Muscle layer of colon (tissue), 2 donors: ENCODE data around the gene LRRC23.

ENCODE experiments used
- H3K27ac ChIP-seq: one replicate; pipeline ENCODE4 v1.7.0; 2013; ENCODE audit warnings: low read depth, mild to moderate bottlenecking, low read length, moderate library complexity
- H3K27me3 ChIP-seq, 2 donors: one replicate each; pipeline ENCODE4 v1.7.0; 2013; ENCODE audit warnings: low read length in 2 of 2, mild to moderate bottlenecking in 2 of 2; ENCODE audit not compliant: insufficient read depth in 2 of 2, control insufficient read depth in 1 of 2
- H3K36me3 ChIP-seq: one replicate; pipeline ENCODE4 v1.7.0; 2013; ENCODE audit warnings: mild to moderate bottlenecking, low read length; ENCODE audit not compliant: insufficient read depth
- H3K4me1 ChIP-seq: one replicate; pipeline ENCODE4 v1.7.0; 2013; ENCODE audit warnings: mild to moderate bottlenecking, low read length; ENCODE audit not compliant: insufficient read depth
- H3K4me3 ChIP-seq, 2 donors: one replicate each; pipeline ENCODE4 v1.7.0; 2013; ENCODE audit warnings: low read length in 2 of 2, low read depth in 1 of 2, mild to moderate bottlenecking in 1 of 2, moderate library complexity in 1 of 2
- H3K9ac ChIP-seq: one replicate; pipeline ENCODE4 v1.7.0; 2013; ENCODE audit warnings: low read length
- H3K9me3 ChIP-seq: one replicate; pipeline ENCODE4 v1.7.0; 2013; ENCODE audit warnings: mild to moderate bottlenecking, low read length
- donor health status: abdominal sarcoma.
- donor health status: Adenocarcinoma of cecum.

Gene LRRC23

DNA sequence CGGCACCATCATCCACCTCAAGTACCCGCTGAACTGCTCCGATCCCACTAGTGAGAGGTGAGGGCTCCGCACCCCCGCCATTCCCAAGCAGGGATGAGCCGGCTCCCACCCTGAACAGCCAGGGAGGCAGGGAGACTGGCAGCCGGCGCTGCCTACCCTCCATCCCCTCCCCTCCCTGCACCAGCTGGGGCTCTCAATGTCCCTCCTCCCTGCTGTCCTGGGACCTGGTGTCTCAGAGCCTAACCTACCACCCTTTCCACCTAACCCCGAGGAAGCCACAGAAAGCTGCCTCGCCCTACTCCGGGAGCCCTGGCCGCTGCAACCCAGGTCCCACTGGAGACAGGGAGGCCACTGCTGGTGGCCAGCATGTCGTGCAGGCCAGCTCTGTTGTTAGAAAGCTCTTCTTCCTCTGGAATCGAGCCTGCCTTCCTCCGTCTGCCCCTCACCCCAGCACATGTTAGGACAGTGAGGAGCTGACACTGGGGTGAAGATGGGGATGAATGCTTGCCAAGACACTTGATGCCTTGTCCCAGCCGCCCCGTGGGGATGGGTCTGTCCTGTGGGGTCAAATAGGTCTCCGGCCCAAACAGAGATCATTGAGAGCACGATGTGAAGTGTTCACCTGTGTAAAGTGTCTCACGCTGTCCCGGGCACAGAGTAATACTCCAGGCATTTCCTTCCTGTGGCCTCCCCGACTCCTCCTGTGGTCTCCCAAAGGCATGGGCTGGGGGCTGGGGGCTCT is 47.7 kb downstream of the LRRC23 start:
- H3K9ac ChIP-seq = no peak overlapping the region
- H3K4me3 ChIP-seq = peak overlapping the region in 1 of 2 donors; percentile 5
- H3K4me1 ChIP-seq = peaks cover 6% of the 10 kb centered on the region
- no peaks in the 10 kb centered on the region for H3K9me3 ChIP-seq
- peaks cover 2% of the 10 kb centered on the region for H3K36me3 ChIP-seq
- H3K27me3 ChIP-seq = no peaks in the 10 kb centered on the region
- no peak overlapping the region for H3K27ac ChIP-seq

DNA sequence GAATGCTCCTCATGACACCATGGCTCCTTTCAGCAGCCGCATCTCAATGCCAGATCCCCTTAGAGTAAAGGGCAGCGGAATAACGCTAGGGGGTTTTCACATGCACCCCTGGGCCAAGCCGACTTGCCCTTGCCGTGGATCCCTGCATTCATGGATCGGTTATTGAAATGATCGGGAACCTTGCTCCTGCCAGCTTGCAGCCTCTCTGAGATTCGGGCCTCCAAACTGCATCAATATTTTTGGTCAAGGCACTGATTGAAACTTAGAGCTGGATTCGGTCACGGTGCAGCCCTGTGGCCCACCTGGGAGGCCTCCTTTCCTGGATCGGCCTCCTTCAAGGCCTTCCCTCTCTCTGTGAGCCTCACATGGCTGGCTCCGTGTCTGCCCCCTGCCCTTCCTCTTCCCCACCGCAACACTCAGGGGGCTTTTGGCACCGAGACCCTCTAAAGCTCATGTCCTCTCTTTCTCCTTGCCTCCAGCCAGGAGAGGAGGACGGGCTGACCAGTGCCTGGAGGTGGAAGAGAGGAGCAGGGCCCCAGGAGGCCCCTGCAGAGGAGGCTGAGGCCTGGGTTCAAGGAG is 48.3 kb downstream of the LRRC23 start:
- H3K9ac ChIP-seq = no peak overlapping the region
- peak overlapping the region in 1 of 2 donors; percentile 5 for H3K4me3 ChIP-seq
- peaks cover 6% of the 10 kb centered on the region for H3K4me1 ChIP-seq
- H3K9me3 ChIP-seq = no peaks in the 10 kb centered on the region
- H3K27me3 ChIP-seq = no peaks in the 10 kb centered on the region
- H3K27ac ChIP-seq = no peak overlapping the region
- H3K36me3 ChIP-seq = no peaks in the 10 kb centered on the region

DNA sequence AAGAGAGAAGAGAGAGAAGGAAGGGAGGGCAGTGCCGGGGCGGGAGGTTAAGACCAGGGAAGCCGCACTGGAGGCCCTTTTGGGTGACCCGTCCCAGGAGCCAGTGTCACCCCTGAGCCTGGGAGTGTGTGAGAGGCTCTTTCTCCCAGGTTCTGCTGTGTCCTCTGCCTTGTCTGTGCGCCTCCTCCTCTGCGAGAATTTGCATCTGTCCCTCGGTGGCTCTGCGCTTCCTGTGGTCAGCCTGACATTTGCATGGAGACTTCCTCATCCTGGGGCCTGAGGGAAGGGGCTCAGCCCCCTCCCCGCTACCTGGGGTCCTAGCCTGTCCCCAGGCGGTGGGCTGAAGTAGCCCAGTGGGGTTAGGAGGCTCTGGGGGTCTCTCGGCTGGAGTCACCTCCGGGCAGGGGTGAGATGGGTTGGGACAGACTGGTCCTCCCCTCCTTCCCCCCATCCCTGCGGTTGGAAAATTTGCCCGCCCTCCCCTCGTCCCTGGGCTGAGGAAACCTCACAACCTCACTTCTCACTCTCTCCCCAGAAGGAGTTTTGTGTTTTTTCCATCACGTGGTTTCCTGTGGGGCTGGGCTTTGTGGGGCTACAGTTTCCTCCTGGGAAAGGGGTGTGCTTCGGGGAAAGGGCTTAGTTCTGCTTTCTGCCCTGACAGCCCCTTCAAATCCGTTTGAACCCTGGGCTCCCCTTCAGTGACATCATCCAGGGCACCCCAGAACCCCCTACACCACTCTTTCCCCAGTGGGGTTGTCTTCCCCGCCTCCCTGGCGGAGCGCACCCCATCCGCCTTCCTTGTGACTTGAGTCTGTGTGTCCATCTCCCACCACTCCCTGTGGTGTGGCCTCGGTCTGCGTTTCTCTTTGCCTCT is 49.1 kb downstream of the LRRC23 start:
- no peaks in the 10 kb centered on the region for H3K9me3 ChIP-seq
- H3K27ac ChIP-seq = peak overlapping the region; percentile 23
- H3K36me3 ChIP-seq = no peaks in the 10 kb centered on the region
- H3K4me3 ChIP-seq = no peak overlapping the region
- no peaks in the 10 kb centered on the region for H3K27me3 ChIP-seq
- no peak overlapping the region for H3K9ac ChIP-seq
- H3K4me1 ChIP-seq = peaks cover 6% of the 10 kb centered on the region

DNA sequence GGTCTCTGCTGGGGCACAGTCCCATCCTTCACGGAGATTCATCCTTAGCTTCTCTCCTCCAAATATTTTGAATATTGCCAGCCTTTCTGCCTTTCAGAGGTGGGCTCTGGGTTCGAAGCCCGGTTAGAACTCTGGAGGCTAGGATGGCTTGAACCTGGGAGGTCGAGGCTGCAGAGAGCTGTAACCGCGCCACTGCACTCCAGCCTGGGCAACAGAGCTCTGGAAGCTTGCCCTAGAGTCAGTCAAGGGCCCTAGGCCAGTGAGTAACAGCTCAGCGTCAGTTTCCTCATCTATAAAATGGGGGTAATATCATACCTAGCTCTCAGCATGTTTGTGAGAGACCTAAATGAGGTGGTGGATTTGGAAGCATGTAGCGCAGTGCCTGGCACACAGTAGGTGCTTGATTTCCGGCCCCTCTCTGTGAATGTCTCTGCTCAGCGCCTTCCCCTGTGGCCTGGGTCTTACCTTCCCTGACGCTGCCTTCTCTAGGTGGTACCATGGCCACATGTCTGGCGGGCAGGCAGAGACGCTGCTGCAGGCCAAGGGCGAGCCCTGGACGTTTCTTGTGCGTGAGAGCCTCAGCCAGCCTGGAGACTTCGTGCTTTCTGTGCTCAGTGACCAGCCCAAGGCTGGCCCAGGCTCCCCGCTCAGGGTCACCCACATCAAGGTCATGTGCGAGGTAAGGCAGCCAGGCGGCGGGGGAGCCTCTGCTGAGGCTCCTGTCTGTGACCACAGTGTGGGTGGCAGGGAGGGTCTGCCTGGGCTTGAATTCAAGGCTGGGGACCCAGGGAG is 49.9 kb downstream of the LRRC23 start:
- peaks cover 6% of the 10 kb centered on the region for H3K4me1 ChIP-seq
- no peak overlapping the region for H3K4me3 ChIP-seq
- H3K36me3 ChIP-seq = no peaks in the 10 kb centered on the region
- H3K27me3 ChIP-seq = no peaks in the 10 kb centered on the region
- H3K27ac ChIP-seq = peak overlapping the region; percentile 23
- no peaks in the 10 kb centered on the region for H3K9me3 ChIP-seq
- no peak overlapping the region for H3K9ac ChIP-seq

DNA sequence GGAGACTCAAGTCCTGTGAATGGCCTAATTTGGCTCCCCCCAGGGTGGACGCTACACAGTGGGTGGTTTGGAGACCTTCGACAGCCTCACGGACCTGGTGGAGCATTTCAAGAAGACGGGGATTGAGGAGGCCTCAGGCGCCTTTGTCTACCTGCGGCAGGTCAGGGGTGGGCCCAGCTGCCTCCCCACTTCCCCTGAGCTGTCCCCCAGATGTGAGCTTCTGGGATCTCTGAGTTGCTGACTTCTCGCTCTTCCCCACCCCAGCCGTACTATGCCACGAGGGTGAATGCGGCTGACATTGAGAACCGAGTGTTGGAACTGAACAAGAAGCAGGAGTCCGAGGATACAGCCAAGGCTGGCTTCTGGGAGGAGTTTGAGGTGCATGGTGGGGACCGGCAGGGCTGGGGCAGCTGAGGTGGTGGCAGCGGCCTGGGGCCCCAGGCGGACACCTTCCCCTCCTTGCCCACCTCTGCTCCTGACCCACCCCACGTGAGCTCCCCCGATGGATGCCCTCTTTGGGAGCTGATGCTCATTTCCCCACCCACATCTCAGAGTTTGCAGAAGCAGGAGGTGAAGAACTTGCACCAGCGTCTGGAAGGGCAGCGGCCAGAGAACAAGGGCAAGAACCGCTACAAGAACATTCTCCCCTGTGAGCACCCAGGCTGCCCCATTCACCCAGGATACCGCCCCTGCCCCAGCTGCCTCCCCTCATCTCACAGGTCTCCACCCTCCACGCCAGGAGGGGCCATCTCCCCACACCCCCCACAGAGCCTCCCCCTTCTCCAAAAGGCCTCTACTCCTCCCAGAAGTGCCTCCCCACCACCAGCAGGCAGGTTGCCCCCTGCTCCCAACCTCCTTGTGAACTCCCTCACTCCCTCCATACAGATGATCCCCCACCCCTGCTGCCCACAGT is 50.7 kb downstream of the LRRC23 start:
- Histone ChIP-seq H3K4me1 (peaks cover 6% of the 10 kb centered on the region), H3K27me3 (no peaks in the 10 kb centered on the region), H3K27ac (no peak overlapping the region)

DNA sequence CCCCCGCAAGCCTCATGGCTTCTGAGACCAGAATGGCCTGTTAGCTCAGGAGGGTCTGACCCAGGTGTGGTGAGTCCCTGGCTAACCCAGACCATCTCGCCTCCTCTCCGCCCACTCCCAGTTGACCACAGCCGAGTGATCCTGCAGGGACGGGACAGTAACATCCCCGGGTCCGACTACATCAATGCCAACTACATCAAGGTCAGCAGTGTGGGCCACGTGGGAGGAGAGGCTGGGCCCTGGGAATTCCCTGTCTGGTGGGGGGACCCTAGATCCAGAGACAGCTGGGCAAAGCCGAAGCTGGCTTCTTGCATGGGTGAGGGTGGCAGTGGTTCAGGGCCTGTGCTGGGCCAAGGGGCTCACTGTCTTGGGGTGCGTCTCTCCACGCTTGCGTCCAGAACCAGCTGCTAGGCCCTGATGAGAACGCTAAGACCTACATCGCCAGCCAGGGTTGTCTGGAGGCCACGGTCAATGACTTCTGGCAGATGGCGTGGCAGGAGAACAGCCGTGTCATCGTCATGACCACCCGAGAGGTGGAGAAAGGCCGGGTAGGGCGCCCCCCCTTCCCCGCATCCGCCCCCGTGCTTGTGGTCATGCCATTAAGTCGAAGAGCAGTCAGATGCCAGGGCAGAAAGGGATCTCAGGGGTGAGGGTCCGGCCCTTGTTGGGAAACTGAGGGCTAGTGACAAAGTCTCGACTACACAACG is 51.6 kb downstream of the LRRC23 start:
- Histone ChIP-seq H3K4me1 (peaks cover 12% of the 10 kb centered on the region), H3K4me3 (no peak overlapping the region), H3K27me3 (no peaks in the 10 kb centered on the region), H3K27ac (no peak overlapping the region), H3K9me3 (no peaks in the 10 kb centered on the region), H3K9ac (no peak overlapping the region), H3K36me3 (no peaks in the 10 kb centered on the region)

More for the DNA sequence above, 50.7 kb downstream of the LRRC23 start:
- Histone ChIP-seq H3K9ac (no peak overlapping the region), H3K9me3 (no peaks in the 10 kb centered on the region), H3K36me3 (no peaks in the 10 kb centered on the region), H3K4me3 (no peak overlapping the region)

DNA sequence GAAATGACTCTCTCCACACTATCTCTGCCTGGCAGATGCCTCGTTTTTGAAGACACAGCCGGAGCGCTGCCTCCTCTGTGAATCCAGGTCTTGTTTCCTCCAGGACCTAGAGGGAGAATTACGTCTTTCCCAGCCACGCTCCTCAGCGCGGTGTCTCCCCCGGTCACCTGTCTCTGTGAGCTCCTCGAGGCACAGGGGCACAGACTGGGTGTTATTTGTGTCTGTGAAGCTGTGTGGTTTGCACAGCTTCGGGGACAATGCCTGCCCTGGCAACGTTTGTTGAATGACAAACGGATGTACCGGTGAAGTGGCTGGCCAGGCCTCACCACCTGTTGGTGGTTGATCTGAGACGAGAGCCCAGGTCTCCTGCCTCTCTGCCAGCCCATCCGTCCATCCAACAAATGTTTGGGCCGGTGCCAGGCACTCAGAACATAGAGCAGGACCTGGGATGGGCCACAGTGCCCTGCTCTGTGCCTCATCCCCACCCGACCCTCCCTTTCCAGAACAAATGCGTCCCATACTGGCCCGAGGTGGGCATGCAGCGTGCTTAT is 52.6 kb downstream of the LRRC23 start:
- Histone ChIP-seq H3K4me3 (no peak overlapping the region), H3K27ac (no peak overlapping the region), H3K4me1 (peaks cover 22% of the 10 kb centered on the region), H3K9ac (no peak overlapping the region), H3K27me3 (no peaks in the 10 kb centered on the region), H3K9me3 (no peaks in the 10 kb centered on the region), H3K36me3 (no peaks in the 10 kb centered on the region)

DNA sequence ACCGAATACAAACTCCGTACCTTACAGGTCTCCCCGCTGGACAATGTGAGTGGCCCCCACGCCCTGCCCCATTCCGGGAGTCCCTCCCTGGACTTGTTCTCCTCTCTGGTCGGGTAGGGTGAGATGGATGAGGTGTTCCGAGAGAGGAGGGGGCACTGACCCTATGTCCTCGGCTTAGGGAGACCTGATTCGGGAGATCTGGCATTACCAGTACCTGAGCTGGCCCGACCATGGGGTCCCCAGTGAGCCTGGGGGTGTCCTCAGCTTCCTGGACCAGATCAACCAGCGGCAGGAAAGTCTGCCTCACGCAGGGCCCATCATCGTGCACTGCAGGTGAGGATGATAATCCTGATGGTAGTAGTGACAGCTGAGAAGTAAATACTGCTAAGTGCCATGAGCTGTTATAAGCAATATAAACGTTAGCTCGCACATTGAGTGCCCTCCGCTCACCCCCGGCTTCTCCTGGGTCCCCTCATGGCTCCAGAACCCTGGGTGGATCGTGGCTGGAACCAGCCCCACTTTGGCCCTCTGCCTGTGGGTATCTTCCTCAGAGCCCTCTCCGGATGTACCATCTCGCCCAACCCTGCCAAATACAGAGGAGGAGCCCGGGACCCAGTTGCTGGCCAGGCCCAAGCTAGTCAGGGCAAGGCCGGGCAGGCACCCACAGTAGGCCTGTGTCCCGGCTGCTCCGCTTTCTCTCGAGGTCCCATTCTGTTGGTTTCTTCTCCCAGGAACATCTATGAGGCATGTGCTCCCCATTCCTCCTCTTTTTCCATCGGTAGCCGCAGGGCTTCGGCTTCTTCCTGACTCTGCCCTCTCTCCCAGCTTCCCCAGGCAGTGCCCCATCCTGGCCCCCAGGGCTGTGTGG is 53.4 kb downstream of the LRRC23 start:
- Histone ChIP-seq H3K9me3 (no peaks in the 10 kb centered on the region), H3K27ac (no peak overlapping the region), H3K27me3 (no peaks in the 10 kb centered on the region), H3K9ac (no peak overlapping the region), H3K36me3 (no peaks in the 10 kb centered on the region), H3K4me1 (peaks cover 29% of the 10 kb centered on the region), H3K4me3 (no peak overlapping the region)

DNA sequence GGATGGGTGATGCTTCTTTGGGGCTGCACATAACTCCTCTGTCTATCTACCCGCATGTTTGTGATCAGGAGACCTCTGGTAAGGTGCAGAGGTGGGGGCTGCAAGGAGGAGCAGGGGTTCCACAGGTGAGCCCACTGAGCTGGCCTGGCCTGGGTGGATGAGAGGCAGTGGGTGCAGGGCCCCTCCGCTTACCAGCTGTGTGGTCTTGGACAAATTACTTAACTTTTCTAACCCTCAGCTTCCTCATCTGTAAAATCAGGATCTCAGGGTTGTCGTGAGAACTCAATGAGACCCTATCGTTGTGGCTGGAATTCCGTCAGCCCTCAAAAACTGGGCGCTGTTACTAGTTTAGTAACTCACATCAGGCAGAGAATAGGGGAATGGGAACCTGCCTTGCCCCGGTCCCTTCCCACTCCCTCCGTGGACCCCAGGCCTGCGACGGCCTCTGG is 54.0 kb downstream of the LRRC23 start:
- no peak overlapping the region for H3K9ac ChIP-seq

More for the DNA sequence above, 54.0 kb downstream of the LRRC23 start:
- peaks cover 29% of the 10 kb centered on the region for H3K4me1 ChIP-seq
- H3K27me3 ChIP-seq = no peaks in the 10 kb centered on the region
- no peaks in the 10 kb centered on the region for H3K9me3 ChIP-seq
- H3K27ac ChIP-seq = no peak overlapping the region
- H3K36me3 ChIP-seq = no peaks in the 10 kb centered on the region
- no peak overlapping the region for H3K4me3 ChIP-seq
